Osteoblast (primary cell): ENCODE measurements around the gene ASGR1. TPM values are rescaled to one million over a fixed set of nuclear protein-coding genes. Genes with fewer than 3 reads are reported as not detected.
A peak's percentile ranks its signal among the peaks of the same experiment; 100 is the strongest.

ENCODE experiments used
- DNase-seq: peaks from one replicate; pipeline ENCODE4 v3.0.0; 2011; ENCODE audit warnings: low spot score, mixed read lengths; ENCODE audit not compliant: insufficient read length; ENCODE audit errors: missing footprints
- H2AFZ ChIP-seq: 2 replicates; pipeline ENCODE4 v1.6.0; 2011; ENCODE audit warnings: mild to moderate bottlenecking, low read length
- H3K27ac ChIP-seq: 2 replicates; pipeline ENCODE4 v1.5.1; 2011; ENCODE audit warnings: mild to moderate bottlenecking, low read depth, low read length, moderate library complexity
- H3K27me3 ChIP-seq: 2 replicates; pipeline ENCODE4 v1.6.0; 2012; ENCODE audit warnings: mild to moderate bottlenecking, control low read depth, inconsistent platforms, low read length, moderate library complexity; ENCODE audit not compliant: insufficient read depth
- H3K36me3 ChIP-seq: 2 replicates; pipeline ENCODE4 v1.5.1; 2011; ENCODE audit warnings: mild to moderate bottlenecking, low read length, control low read depth, moderate library complexity; ENCODE audit not compliant: insufficient read depth
- H3K4me1 ChIP-seq: 2 replicates; pipeline ENCODE4 v1.5.1; 2011; ENCODE audit warnings: mild to moderate bottlenecking, low read length, control low read depth, moderate library complexity; ENCODE audit not compliant: insufficient read depth
- H3K4me2 ChIP-seq: 2 replicates; pipeline ENCODE4 v1.6.0; 2011; ENCODE audit warnings: mild to moderate bottlenecking, low read length; ENCODE audit not compliant: insufficient read depth
- H3K4me3 ChIP-seq: fragments of 200-600 bp; sonication (generic); 3 replicates; pipeline ENCODE4 v1.5.1; 2012; ENCODE audit warnings: mild to moderate bottlenecking, low read length, inconsistent platforms; ENCODE audit not compliant: insufficient read depth
- H3K79me2 ChIP-seq: 2 replicates; pipeline ENCODE4 v1.6.0; 2012; ENCODE audit warnings: mild to moderate bottlenecking, low read length, control low read depth, inconsistent platforms; ENCODE audit not compliant: insufficient read depth
- H3K9me3 ChIP-seq: 2 replicates; pipeline ENCODE4 v1.5.1; 2011; ENCODE audit warnings: low read depth, low read length, control low read depth
- H4K20me1 ChIP-seq: 2 replicates; pipeline ENCODE4 v1.6.0; 2012; ENCODE audit warnings: mild to moderate bottlenecking, low read length, control low read depth; ENCODE audit not compliant: insufficient read depth
- total RNA-seq: library from RNA; depleted of rRNA; stranded (reverse); fragments of >200 nt; gene quantifications from 2 replicates; pipeline ENCODE4 v1.2.3, GENCODE V29; 2012
- TF ChIP-seq, protein P1 (sequence below): IDR thresholded peaks from 2 replicates; pipeline ENCODE4 v1.5.1; 2011; ENCODE audit warnings: mild to moderate bottlenecking, low read depth, low read length, moderate library complexity; ENCODE audit errors: extremely low read depth

ASGR1 gene
- total RNA-seq, 1 donor = 1.1 TPM

DNA sequence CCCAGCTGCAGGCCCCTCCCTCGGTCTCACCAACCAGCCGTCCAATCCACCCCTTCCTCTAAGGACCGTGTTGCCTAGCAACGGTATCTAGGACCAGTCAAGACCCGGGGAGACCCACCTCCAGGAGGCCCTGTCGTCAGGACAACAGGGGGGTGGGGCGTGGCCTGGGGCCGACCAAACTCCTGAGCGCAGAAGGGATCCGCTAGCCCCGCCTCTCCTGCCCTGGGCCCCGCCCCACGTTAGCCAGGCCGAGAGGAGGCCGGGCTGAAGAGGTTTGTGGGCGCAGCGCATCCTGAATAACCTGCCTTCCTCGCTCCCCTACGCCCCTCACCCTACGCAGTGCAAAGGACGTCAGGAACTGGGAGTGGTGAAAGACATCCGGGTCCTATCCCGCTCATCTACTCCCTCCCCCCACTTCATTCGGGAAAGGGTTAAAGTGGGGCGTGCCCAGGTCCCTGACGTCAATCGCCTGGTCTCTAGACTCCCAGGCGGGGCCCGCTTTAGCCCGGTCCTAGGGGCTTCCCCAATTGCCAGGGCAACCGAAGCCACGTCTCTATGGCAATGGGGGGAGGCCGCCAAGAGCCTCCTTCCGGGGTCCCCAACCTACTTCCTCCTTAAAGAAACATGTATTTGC is 25.8 kb upstream of the ASGR1 start:
- H3K4me3 ChIP-seq = peak overlapping the region; percentile 76
- no peaks in the 10 kb centered on the region for H3K9me3 ChIP-seq
- H3K36me3 ChIP-seq = peaks cover 26% of the 10 kb centered on the region
- peak; percentile 99 for DNase-seq
- H3K4me2 ChIP-seq = peak overlapping the region; percentile 92
- peaks cover 34% of the 10 kb centered on the region for H3K79me2 ChIP-seq
- peak overlapping the region; percentile 74 for H3K27ac ChIP-seq
- H2AFZ ChIP-seq = peak overlapping the region; percentile 79
- H4K20me1 ChIP-seq = peaks cover 32% of the 10 kb centered on the region
- peaks cover 8% of the 10 kb centered on the region for H3K4me1 ChIP-seq
- H3K27me3 ChIP-seq = no peaks in the 10 kb centered on the region
- TF ChIP-seq, protein P1, sequence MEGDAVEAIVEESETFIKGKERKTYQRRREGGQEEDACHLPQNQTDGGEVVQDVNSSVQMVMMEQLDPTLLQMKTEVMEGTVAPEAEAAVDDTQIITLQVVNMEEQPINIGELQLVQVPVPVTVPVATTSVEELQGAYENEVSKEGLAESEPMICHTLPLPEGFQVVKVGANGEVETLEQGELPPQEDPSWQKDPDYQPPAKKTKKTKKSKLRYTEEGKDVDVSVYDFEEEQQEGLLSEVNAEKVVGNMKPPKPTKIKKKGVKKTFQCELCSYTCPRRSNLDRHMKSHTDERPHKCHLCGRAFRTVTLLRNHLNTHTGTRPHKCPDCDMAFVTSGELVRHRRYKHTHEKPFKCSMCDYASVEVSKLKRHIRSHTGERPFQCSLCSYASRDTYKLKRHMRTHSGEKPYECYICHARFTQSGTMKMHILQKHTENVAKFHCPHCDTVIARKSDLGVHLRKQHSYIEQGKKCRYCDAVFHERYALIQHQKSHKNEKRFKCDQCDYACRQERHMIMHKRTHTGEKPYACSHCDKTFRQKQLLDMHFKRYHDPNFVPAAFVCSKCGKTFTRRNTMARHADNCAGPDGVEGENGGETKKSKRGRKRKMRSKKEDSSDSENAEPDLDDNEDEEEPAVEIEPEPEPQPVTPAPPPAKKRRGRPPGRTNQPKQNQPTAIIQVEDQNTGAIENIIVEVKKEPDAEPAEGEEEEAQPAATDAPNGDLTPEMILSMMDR = no peak

DNA sequence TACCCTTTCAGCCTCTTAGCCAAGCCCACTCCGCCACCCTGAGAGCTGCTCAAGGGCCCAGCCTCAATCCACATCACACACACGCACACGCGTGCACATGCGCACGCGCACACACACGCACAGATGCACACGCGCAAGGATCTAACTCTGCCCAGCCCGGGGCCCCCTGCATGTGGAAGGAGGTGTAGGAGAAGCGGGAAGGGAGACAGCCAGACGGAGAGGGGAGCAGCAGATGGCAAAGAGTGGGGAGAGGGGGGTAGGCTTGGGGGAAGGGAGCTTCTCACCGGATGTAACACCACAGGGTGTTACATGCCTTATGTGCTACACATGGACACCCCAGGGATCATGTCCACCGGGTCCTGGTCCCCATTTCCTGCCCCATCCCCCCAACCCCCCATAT is 25.2 kb upstream of the ASGR1 start:
- Histone ChIP-seq H3K4me1 (peaks cover 8% of the 10 kb centered on the region), H3K79me2 (peaks cover 30% of the 10 kb centered on the region), H3K27me3 (no peaks in the 10 kb centered on the region), H2AFZ (no peak overlapping the region), H3K4me2 (peak overlapping the region; percentile 92), H3K27ac (peak overlapping the region; percentile 74), H3K9me3 (no peaks in the 10 kb centered on the region), H4K20me1 (peaks cover 31% of the 10 kb centered on the region), H3K36me3 (peaks cover 26% of the 10 kb centered on the region), H3K4me3 (peak overlapping the region; percentile 76)
- no peak for DNase-seq
- TF ChIP-seq, protein P1 = no peak

DNA sequence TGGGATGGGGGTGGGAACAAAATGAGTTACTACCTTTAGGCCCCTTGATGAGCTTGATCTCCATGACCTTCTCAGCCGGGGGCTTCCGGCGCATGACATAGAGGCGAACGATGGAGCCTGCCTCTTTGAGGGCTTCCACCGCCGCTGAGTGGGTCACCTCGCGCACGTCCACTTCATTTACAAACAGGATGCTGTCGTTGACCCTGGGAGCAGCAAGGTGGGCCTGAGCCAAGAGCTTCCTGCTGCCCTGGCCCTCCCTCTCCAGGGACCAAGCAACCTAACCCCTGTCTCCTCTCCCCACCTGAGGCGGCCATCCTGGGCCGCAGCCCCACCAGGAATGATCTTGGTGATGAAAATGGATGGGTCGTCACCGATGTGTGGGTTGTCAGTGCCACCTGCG is 24.2 kb upstream of the ASGR1 start:
- Histone ChIP-seq H3K27me3 (no peaks in the 10 kb centered on the region), H2AFZ (no peak overlapping the region), H3K4me1 (peaks cover 8% of the 10 kb centered on the region), H3K36me3 (peaks cover 26% of the 10 kb centered on the region), H3K27ac (no peak overlapping the region), H3K9me3 (no peaks in the 10 kb centered on the region), H4K20me1 (peaks cover 22% of the 10 kb centered on the region), H3K4me3 (no peak overlapping the region), H3K4me2 (no peak overlapping the region), H3K79me2 (peaks cover 21% of the 10 kb centered on the region)
- TF ChIP-seq, protein P1 = no peak
- DNase-seq = no peak

DNA sequence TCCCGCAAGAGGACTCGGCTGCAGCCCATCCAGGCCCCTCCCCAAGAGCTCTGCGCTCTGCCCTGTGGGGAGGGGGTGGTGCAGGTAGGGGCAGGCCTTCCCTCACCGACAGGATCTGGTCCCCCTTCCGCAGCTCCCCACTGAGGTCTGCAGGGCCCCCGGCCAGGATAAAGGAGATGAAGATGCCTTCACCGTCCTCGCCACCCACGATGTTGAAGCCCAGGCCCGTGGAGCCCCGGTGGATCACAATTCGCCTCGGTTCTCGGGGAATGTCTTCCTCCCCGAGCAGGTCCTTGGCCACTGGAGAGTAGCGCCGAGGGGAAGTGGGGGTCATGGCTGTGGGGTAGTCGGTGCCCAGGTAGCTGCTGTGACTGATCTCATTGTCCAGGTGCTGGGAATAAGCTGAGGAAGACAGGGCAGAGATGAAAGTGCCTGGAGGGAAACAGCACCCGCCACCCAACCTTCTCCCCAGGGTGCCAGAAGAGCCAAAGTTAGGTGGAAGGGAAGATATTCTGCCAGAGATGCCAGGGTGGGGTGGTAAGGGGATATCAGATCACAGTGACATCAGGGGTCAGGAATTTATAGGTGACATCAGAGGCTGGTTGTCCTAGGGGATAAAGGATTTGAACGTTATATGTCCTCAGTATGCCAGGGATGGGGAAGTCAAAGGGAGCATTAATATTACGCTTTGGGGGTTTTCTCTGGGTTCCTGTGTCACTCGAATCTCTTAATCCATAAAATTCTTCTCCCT is 17.7 kb upstream of the ASGR1 start:
- H3K79me2 ChIP-seq = no peaks in the 10 kb centered on the region
- peaks cover 52% of the 10 kb centered on the region for H3K36me3 ChIP-seq
- H3K4me1 ChIP-seq = no peaks in the 10 kb centered on the region
- no peak overlapping the region for H2AFZ ChIP-seq
- no peaks in the 10 kb centered on the region for H4K20me1 ChIP-seq
- DNase-seq = no peak
- no peaks in the 10 kb centered on the region for H3K27me3 ChIP-seq
- H3K4me3 ChIP-seq = no peak overlapping the region
- TF ChIP-seq, protein P1 = no peak
- no peak overlapping the region for H3K4me2 ChIP-seq
- H3K27ac ChIP-seq = no peak overlapping the region
- no peaks in the 10 kb centered on the region for H3K9me3 ChIP-seq
